Measurements from ENCODE around the gene MT1A. TPM values are rescaled to one million over a fixed set of nuclear protein-coding genes. Genes with fewer than 3 reads are reported as not detected.
A peak's percentile ranks its signal among the peaks of the same experiment; 100 is the strongest.

Gene MT1A
- total and polyA plus RNA-seq, 8 donors, result 0.78 to 24.1 (median 2.0) TPM; not detected in 4

DNA sequence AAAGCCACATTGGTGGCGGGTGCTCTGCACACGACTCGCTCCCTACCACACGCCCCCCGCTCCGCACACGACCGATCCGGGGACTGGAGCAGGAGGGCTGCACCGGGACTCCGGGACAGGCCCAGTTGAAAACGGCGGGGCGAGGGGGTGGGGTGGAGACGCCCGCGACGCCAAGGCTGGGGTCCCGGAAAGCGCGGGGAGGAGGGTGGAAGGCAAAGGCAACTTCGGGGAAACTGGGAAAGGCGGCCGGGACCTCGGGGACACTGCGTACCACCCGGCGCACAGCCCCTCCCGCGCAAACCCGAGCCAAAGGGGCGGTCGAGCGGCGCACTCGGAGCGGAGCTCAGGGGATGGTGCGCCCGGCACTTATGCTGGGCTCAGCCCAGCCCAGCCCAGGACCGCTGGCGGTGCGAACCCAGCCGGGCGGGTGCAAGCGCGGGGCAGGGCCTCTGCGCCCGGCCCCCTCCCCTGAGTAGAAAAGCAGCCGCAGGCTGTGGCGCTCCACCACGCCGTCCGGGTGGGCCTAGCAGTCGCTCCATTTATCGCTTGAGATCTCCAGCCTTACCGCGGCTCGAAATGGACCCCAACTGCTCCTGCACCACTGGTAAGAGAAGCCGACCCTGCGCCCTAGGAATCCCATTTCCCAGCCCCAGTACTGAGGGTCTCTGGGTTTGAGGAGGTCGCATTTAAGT lies 6.2 kb upstream of the MT1A start, which contains the start of gene MT1M:
MT1M (plus strand) TSS at position 504 of the 692 bp plus-strand sequence; CDS start at position 577, 73 bp downstream.
- Histone ChIP-seq H3K36me3 (no peaks in the 10 kb centered on the region), H3K27me3 (peaks cover 22 to 77% of the 10 kb centered on the region in 2 donors), H3K27ac (peak within 1 kb of the TSS; percentile 51 to 66), H3K4me3 (peak within 1 kb of the TSS; percentile 41 to 44), H3K9me3 (no peaks in the 10 kb centered on the region), H3K4me1 (peaks cover 0 to 19% of the 10 kb centered on the region in 2 donors)
- intact Hi-C loops (cut with DNase I), result no loop called here
- peak; percentile 83 for ATAC-seq
- DNase-seq, result peak in 1 of 4 donors; percentile 86
- TF ChIP-seq, protein P1, sequence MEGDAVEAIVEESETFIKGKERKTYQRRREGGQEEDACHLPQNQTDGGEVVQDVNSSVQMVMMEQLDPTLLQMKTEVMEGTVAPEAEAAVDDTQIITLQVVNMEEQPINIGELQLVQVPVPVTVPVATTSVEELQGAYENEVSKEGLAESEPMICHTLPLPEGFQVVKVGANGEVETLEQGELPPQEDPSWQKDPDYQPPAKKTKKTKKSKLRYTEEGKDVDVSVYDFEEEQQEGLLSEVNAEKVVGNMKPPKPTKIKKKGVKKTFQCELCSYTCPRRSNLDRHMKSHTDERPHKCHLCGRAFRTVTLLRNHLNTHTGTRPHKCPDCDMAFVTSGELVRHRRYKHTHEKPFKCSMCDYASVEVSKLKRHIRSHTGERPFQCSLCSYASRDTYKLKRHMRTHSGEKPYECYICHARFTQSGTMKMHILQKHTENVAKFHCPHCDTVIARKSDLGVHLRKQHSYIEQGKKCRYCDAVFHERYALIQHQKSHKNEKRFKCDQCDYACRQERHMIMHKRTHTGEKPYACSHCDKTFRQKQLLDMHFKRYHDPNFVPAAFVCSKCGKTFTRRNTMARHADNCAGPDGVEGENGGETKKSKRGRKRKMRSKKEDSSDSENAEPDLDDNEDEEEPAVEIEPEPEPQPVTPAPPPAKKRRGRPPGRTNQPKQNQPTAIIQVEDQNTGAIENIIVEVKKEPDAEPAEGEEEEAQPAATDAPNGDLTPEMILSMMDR (IDR thresholded peaks at IDR 0.05), result no peak

DNA sequence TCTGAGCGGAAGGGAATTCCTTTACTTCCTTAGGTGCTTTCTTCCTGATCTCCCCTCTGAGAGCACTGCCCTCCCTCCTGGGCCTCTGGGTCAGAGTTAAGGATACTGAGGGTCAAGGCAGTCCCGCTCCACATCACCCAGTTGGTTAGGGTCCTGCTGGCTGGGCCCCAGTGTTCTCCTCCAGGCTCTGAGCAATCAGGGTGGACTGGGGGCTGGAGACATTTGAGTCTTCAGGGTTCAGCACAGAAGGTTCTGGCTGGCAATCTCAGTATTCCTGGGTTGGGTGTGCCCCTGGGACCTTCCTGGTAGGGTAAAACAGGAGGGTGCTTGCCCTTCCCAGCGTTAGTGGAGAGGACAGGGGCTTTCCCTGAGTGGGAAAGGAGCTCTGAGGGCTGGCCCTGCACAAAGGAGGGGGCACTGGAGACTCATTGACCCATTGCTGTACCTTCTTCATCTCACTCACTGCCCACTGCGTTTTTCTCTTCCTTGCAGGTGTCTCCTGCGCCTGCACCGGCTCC lies 5.6 kb upstream of the MT1A start:
- peaks cover 28 to 77% of the 10 kb centered on the region in 2 donors for H3K27me3 ChIP-seq
- intact Hi-C loops (cut with DNase I), result no loop called here
- H3K4me1 ChIP-seq, result peaks cover 0 to 23% of the 10 kb centered on the region in 2 donors
- ATAC-seq, result no peak
- no peak for DNase-seq
- H3K27ac ChIP-seq, result peak overlapping the region in 1 of 2 donors; percentile 66
- TF ChIP-seq, protein P1 (IDR thresholded peaks at IDR 0.05), result no peak
- no peaks in the 10 kb centered on the region for H3K9me3 ChIP-seq
- no peaks in the 10 kb centered on the region for H3K36me3 ChIP-seq
- peak overlapping the region; percentile 41 to 44 for H3K4me3 ChIP-seq

DNA sequence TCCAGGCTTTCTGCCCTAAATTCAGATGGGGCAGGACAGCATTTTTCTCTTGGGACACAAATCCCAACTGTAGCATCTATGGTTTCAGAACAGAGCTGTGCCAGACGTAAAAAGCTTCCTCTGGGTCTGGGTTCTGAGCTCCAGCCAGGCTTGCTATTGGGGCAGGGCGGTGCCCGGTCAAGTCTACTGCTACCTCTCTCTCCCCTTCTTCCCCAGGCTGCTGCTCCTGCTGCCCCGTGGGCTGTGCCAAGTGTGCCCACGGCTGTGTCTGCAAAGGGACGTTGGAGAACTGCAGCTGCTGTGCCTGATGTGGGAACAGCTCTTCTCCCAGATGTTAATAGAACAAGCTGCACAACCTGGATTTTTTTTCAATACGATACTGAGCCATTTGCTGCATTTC lies 4.9 kb upstream of the MT1A start:
- Histone ChIP-seq H3K27ac (no peak overlapping the region), H3K36me3 (no peaks in the 10 kb centered on the region), H3K4me1 (peaks cover 0 to 28% of the 10 kb centered on the region in 2 donors), H3K9me3 (no peaks in the 10 kb centered on the region), H3K4me3 (peak overlapping the region in 1 of 2 donors; percentile 44), H3K27me3 (peaks cover 34 to 80% of the 10 kb centered on the region in 2 donors)
- TF ChIP-seq, protein P1 (IDR thresholded peaks at IDR 0.05), result no peak
- intact Hi-C loops (cut with DNase I), result no loop called here
- ATAC-seq (no peak), DNase-seq (no peak)

DNA sequence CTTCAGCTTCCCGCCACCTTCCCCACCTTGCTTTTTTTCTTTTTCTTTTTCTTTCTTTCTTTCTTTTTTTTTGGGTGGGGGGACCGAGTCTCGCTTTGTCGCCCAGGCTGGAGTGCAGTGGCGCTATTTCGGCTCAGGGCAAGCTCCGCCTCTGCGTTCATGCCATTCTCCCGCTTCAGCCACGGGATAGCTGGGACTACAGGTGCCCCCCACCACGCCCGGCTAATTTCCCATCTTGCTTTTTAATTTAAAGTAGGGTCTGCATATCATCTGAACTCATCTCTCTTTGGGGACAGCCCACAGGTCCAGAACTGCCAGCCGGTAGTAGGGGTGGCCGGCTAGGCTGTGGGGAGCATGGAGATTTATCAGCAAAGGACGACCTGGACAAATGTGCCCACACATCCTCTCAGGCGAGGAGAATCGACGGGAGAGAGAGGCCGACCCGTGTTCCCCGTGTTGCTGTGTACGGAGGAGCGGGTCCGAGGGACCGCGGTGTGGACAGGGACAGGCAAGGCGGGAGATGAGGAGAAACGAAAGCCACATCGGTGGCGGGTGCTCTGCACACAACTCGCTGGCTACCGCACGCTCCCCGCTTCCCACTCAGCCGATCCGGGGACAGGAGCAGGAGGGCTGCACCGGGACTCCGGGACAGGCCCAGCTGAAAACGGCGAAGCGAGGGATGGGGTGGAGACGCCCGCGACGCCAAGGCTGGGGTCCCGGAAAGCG lies 3.6 kb upstream of the MT1A start:
- H3K4me3 ChIP-seq, result peak overlapping the region in 1 of 2 donors; percentile 6
- TF ChIP-seq, protein P1 (IDR thresholded peaks at IDR 0.05), result no peak
- no peak for ATAC-seq
- no peaks in the 10 kb centered on the region for H3K36me3 ChIP-seq
- peaks cover 0 to 31% of the 10 kb centered on the region in 2 donors for H3K4me1 ChIP-seq
- H3K27ac ChIP-seq, result no peak overlapping the region
- intact Hi-C loops (cut with DNase I), result no loop called here
- peak in 1 of 4 donors; percentile 49 for DNase-seq
- H3K27me3 ChIP-seq, result peaks cover 35 to 93% of the 10 kb centered on the region in 2 donors
- H3K9me3 ChIP-seq, result no peaks in the 10 kb centered on the region
